Mammary epithelial cell (primary cell): ENCODE data around the gene GTPBP2.

Experiments used
- CTCF ChIP-seq, 2 donors: IDR thresholded peaks in 1 of 2; conservative IDR thresholded peaks in 1 of 2; 2 replicates each; pipeline ENCODE4 v1.5.1; 2011 to 2012; ENCODE audit warnings: inconsistent platforms in 2 of 2, low read length in 2 of 2, mild to moderate bottlenecking in 2 of 2, control low read depth in 1 of 2, low read depth in 1 of 2; ENCODE audit not compliant: insufficient read depth in 1 of 2; ENCODE audit errors: extremely low read depth in 1 of 2
- EZH2 ChIP-seq: IDR thresholded peaks from 2 replicates; pipeline ENCODE4 v1.6.1; 2012; ENCODE audit warnings: low read length, inconsistent platforms, borderline replicate concordance

GRCh38 chr6:43572015-43572414 is 57.0 kb downstream of the GTPBP2 start:
- TF ChIP-seq CTCF (conservative IDR thresholded peaks at IDR 0.05 in 1 of 2, IDR thresholded peaks at IDR 0.05 in 1 of 2; ENCODE audit: extremely low read depth in 1 of 2, insufficient read depth in 1 of 2, low read depth in 1 of 2, low read length in 2 of 2) (no peak), EZH2 (no peak)
